NAMALWA (cell line): ENCODE results near the gene ZNF384.

ENCODE experiments used
- DNase-seq: peaks from one replicate; pipeline ENCODE4 v3.0.0-alpha.2; 2015; ENCODE audit warnings: low spot score

Gene ZNF384

GRCh38 chr12:6620137-6620884 lies 68.9 kb downstream of the ZNF384 start:
- DNase-seq, result no peak

GRCh38 chr12:6618483-6619225 lies 70.5 kb downstream of the ZNF384 start:
- DNase-seq, result no peak
